Tibial artery (tissue), 4 donors: ENCODE measurements around the gene CEACAM20.
"Not testable (repeated sequence)": the region's sequence is repeated elsewhere in the genome, so short reads cannot be mapped to it uniquely, and the experiment has no call there.

Source experiments
- DNase-seq, 2 donors: peaks; one replicate each; pipeline ENCODE4 v3.0.0-alpha.2; 2019
- H3K27ac ChIP-seq, 2 donors: fragments of 200-600 bp; sonication (generic) in 1 of 2; 1 replicate in 1 of 2; 2 replicates in 1 of 2; pipeline ENCODE4 v1.5.1; 2018 to 2019; ENCODE audit warnings: mild to moderate bottlenecking in 1 of 2
- H3K27me3 ChIP-seq, 2 donors: fragments of 200-600 bp; sonication (generic) in 1 of 2; one replicate each; pipeline versions ENCODE4 v1.5.1 to v1.6.0; 2016 to 2019
- H3K36me3 ChIP-seq, 3 donors: fragments of 200-600 bp; sonication (generic) in 2 of 3; one replicate each; pipeline ENCODE4 v1.5.1; 2016 to 2019; ENCODE audit warnings: mild to moderate bottlenecking in 2 of 3
- H3K4me1 ChIP-seq, 4 donors: fragments of 200-600 bp; sonication (generic) in 2 of 4; 1 replicate in 3 of 4; 2 replicates in 1 of 4; pipeline ENCODE4 v1.5.1; 2016 to 2019
- H3K4me3 ChIP-seq, 2 donors: fragments of 200-600 bp; sonication (generic) in 1 of 2; 1 replicate in 1 of 2; 2 replicates in 1 of 2; pipeline ENCODE4 v1.5.1; 2018 to 2019; ENCODE audit warnings: mild to moderate bottlenecking in 2 of 2
- H3K9me3 ChIP-seq, 3 donors: fragments of 200-600 bp; sonication (generic) in 1 of 3; one replicate each; pipeline ENCODE4 v1.5.1; 2016 to 2019
- CTCF ChIP-seq, 2 experiments: fragments of 200-600 bp in 1 of 2; fragments of 450-650 bp in 1 of 2; IDR thresholded peaks; one replicate each; pipeline ENCODE4 v1.5.1; 2017 to 2019; ENCODE audit warnings: antibody characterized with exemption in 2 of 2, mild to moderate bottlenecking in 1 of 2, moderate library complexity in 1 of 2
- intact Hi-C: fragments of 100-400 bp; cut with DNase I; formaldehyde crosslinking; loops from one replicate; pipeline ENCODE4 v1.15.0; 2023; ENCODE audit warnings: low total_unique reads

The CEACAM20 gene

GRCh38 chr19:44570603-44570983, 41.1 kb upstream of the CEACAM20 start:
- no peak for TF ChIP-seq CTCF (IDR thresholded peaks at IDR 0.05)
- no peak overlapping the region for H3K4me3 ChIP-seq
- H3K9me3 ChIP-seq: no peaks in the 10 kb centered on the region
- intact Hi-C loops: no loop called here
- H3K27ac ChIP-seq: no peak overlapping the region
- peaks cover 0 to 24% of the 10 kb centered on the region in 2 donors for H3K27me3 ChIP-seq
- DNase-seq: no peak
- no peaks in the 10 kb centered on the region for H3K4me1 ChIP-seq
- no peaks in the 10 kb centered on the region for H3K36me3 ChIP-seq

GRCh38 chr19:44567745-44568144, 38.3 kb upstream of the CEACAM20 start:
- Histone ChIP-seq H3K27ac (no peak overlapping the region), H3K4me1 (no peaks in the 10 kb centered on the region), H3K36me3 (no peaks in the 10 kb centered on the region), H3K9me3 (no peaks in the 10 kb centered on the region), H3K27me3 (peaks cover 0 to 24% of the 10 kb centered on the region in 2 donors), H3K4me3 (no peak overlapping the region)
- TF ChIP-seq CTCF (IDR thresholded peaks at IDR 0.05): no peak
- no peak for DNase-seq
- intact Hi-C loops: no loop called here

- no peak for TF ChIP-seq CTCF (IDR thresholded peaks at IDR 0.05)
- Histone ChIP-seq H3K9me3 (no peaks in the 10 kb centered on the region), H3K36me3 (no peaks in the 10 kb centered on the region), H3K4me1 (no peaks in the 10 kb centered on the region), H3K4me3 (no peak overlapping the region), H3K27me3 (peaks cover 0 to 18% of the 10 kb centered on the region in 2 donors), H3K27ac (no peak overlapping the region)
- DNase-seq: no peak
- intact Hi-C loops: no loop called here
Measured at GRCh38 chr19:44566984-44567383, 37.5 kb upstream of the CEACAM20 start.

- DNase-seq, H3K27ac ChIP-seq, H3K4me3 ChIP-seq, H3K4me1 ChIP-seq, intact Hi-C loops, H3K9me3 ChIP-seq, H3K27me3 ChIP-seq, H3K36me3 ChIP-seq: not testable (repeated sequence)
Measured at GRCh38 chr19:44563086-44563655, 33.7 kb upstream of the CEACAM20 start.

GRCh38 chr19:44557933-44558332, 28.5 kb upstream of the CEACAM20 start:
- Histone ChIP-seq H3K27me3 (peaks cover 0 to 3% of the 10 kb centered on the region in 2 donors), H3K4me1 (no peaks in the 10 kb centered on the region), H3K27ac (no peak overlapping the region), H3K36me3 (no peaks in the 10 kb centered on the region), H3K9me3 (no peaks in the 10 kb centered on the region), H3K4me3 (no peak overlapping the region)
- no peak for TF ChIP-seq CTCF (IDR thresholded peaks at IDR 0.05)
- intact Hi-C loops: no loop called here
- no peak for DNase-seq

GRCh38 chr19:44554641-44555246, 25.3 kb upstream of the CEACAM20 start:
- Histone ChIP-seq H3K4me1 (no peaks in the 10 kb centered on the region), H3K36me3 (no peaks in the 10 kb centered on the region)
- intact Hi-C loops: no loop called here

More at GRCh38 chr19:44554641-44555246, 25.3 kb upstream of the CEACAM20 start:
- TF ChIP-seq CTCF (IDR thresholded peaks at IDR 0.05): no peak
- no peak overlapping the region for H3K27ac ChIP-seq
- H3K4me3 ChIP-seq: no peak overlapping the region
- peaks cover 0 to 3% of the 10 kb centered on the region in 2 donors for H3K27me3 ChIP-seq
- H3K9me3 ChIP-seq: no peaks in the 10 kb centered on the region
- DNase-seq: no peak
